Natural killer cell treated with Interleukin-12 subunit alpha and Interleukin-12 subunit beta and Interleukin-15 and Interleukin-18, amount 100 ng/mL, for 72 hours (primary cell): ENCODE measurements around the gene UNC79. TPM values are rescaled to one million over a fixed set of nuclear protein-coding genes. Genes with fewer than 3 reads are reported as not detected.

Source experiments
- ATAC-seq, 2 donors: fragments of 150-1000 bp; cut with Tn5 transposase in 1 of 2; sonication (Bioruptor Pico), chemical (Tn5 transposase) in 1 of 2; 2 replicates each; pipeline ENCODE4 v1.10.0; 2021
- DNase-seq: peaks from one replicate; pipeline ENCODE4 v3.0.0; 2022; ENCODE audit warnings: low spot score
- H3K27ac Mint-ChIP-seq, 2 donors: 1 replicate in 1 of 2; 2 replicates in 1 of 2; pipeline ENCODE4 v1.8.0; 2022; ENCODE audit warnings: mixed read lengths in 2 of 2, mild to moderate bottlenecking in 1 of 2, moderate library complexity in 1 of 2
- H3K27me3 Mint-ChIP-seq, 2 donors: 1 replicate in 1 of 2; 2 replicates in 1 of 2; pipeline ENCODE4 v1.8.0; 2022; ENCODE audit warnings: mixed read lengths in 2 of 2
- H3K36me3 Mint-ChIP-seq: one replicate; pipeline ENCODE4 v1.8.0; 2022; ENCODE audit warnings: mixed read lengths
- H3K4me1 Mint-ChIP-seq, 2 donors: 1 replicate in 1 of 2; 2 replicates in 1 of 2; pipeline ENCODE4 v1.8.0; 2022; ENCODE audit warnings: low read depth in 2 of 2, mixed read lengths in 2 of 2, mild to moderate bottlenecking in 1 of 2
- H3K4me3 Mint-ChIP-seq: one replicate; pipeline ENCODE4 v1.8.0; 2022; ENCODE audit warnings: mixed read lengths
- H3K9me3 Mint-ChIP-seq: 2 replicates; pipeline ENCODE4 v1.8.0; 2022; ENCODE audit warnings: mixed read lengths
- total RNA-seq, 2 donors: library from RNA; stranded (reverse); gene quantifications; one replicate each; pipeline ENCODE4 v1.2.3, GENCODE V29; 2022

The UNC79 gene
- total RNA-seq, 2 donors from 2014 or later, result 0.02 to 0.06 TPM

- H3K9me3 Mint-ChIP-seq, result no peaks in the 10 kb centered on the region
- H3K36me3 Mint-ChIP-seq, result peaks cover 4% of the 10 kb centered on the region
- no peak for ATAC-seq
- H3K27ac Mint-ChIP-seq, result no peak overlapping the region
- H3K4me3 Mint-ChIP-seq, result no peak overlapping the region
- DNase-seq, result no peak
- no peaks in the 10 kb centered on the region for H3K4me1 Mint-ChIP-seq
- H3K27me3 Mint-ChIP-seq, result peaks cover 24 to 48% of the 10 kb centered on the region in 2 donors
Measured at GRCh38 chr14:93606091-93606490, 175.4 kb downstream of the UNC79 start.

DNA sequence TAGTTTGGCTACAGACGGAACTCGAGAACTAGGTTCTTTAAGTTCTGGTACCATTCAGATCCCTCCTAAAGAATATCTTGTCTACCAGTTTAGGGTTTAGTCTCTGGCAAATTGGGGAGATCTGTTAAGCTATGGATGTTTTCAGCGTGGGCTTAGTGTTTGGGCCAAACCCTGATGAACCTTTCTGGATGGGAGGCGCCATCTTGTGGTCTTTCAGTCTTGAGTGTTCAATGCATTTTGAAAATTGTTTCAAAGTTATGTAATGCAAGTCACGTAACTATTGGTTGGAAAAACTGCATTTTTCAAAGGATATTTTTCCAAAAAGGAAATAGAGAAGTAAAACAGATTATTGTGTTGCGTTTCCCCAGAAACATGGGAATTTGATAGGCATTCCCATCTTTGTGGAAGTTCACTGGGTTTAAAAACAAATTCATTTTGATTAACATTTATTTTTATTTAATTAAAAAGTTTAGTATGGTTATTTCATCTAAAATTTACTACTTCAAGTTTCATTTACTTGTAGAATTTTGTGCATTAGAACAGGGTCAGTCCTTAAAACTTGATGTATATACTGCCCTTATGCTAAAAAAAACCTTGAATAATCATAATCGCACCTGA lies 188.5 kb downstream of the UNC79 start:
- Mint-ChIP-seq H3K4me3 (no peak overlapping the region), H3K27ac (no peak overlapping the region), H3K27me3 (peaks cover 7 to 12% of the 10 kb centered on the region in 2 donors), H3K9me3 (no peaks in the 10 kb centered on the region), H3K4me1 (no peaks in the 10 kb centered on the region), H3K36me3 (no peaks in the 10 kb centered on the region)
- no peak for ATAC-seq
- DNase-seq, result no peak

DNA sequence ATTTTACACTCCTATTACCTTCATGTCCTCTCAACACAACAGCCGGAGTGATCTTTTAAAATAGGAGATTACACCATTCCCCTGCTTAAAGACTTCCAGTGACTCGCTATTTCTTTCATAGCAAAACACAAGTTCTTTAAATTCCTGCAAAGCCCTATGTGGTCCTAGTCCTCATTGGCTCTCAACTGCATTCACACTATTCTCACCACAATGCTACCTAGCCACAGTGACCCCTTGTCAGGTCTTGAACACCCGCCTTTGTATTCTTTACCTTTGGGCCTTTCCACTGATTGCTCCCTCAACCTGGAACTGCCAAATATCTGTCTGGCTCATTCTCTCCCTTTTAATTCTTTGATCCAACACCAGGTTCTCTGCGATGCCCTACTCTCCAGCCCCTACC lies 197.3 kb downstream of the UNC79 start:
- H3K9me3 Mint-ChIP-seq, result no peaks in the 10 kb centered on the region
- no peaks in the 10 kb centered on the region for H3K36me3 Mint-ChIP-seq
- H3K27me3 Mint-ChIP-seq, result peaks cover 15 to 53% of the 10 kb centered on the region in 2 donors
- H3K27ac Mint-ChIP-seq, result no peak overlapping the region
- ATAC-seq (no peak), DNase-seq (no peak)
- no peak overlapping the region for H3K4me3 Mint-ChIP-seq
- H3K4me1 Mint-ChIP-seq, result no peaks in the 10 kb centered on the region

GRCh38 chr14:93629643-93630042 lies 198.9 kb downstream of the UNC79 start:
- Mint-ChIP-seq H3K36me3 (no peaks in the 10 kb centered on the region), H3K27ac (no peak overlapping the region), H3K4me3 (no peak overlapping the region), H3K27me3 (peaks cover 16 to 54% of the 10 kb centered on the region in 2 donors), H3K9me3 (no peaks in the 10 kb centered on the region), H3K4me1 (no peaks in the 10 kb centered on the region)
- no peak for ATAC-seq
- no peak for DNase-seq

GRCh38 chr14:93638790-93639189 lies 208.1 kb downstream of the UNC79 start:
- no peaks in the 10 kb centered on the region for H3K9me3 Mint-ChIP-seq
- DNase-seq, result no peak
- H3K4me1 Mint-ChIP-seq, result no peaks in the 10 kb centered on the region
- no peak overlapping the region for H3K27ac Mint-ChIP-seq
- H3K4me3 Mint-ChIP-seq, result no peak overlapping the region
- peaks cover 21 to 48% of the 10 kb centered on the region in 2 donors for H3K27me3 Mint-ChIP-seq
- no peak for ATAC-seq
- no peaks in the 10 kb centered on the region for H3K36me3 Mint-ChIP-seq

DNA sequence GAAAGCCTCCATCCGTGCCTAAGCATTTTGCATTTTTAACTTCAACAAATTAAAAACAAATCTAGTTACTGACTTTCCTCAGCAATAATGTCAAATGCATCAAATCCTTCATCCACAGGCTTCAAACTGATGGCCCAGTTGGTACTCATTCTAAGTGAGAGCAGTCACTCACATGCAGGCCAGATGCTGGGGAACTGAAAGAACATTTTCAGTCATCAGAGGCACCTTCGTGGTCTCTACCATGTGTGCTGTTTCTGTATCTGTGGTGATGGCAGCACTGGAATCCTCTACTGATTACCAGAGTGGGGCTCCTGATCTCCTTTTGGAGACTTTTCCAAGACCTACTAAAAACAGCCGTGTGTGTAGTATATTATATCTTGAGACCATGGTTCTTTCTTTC lies 212.4 kb downstream of the UNC79 start:
- H3K4me3 Mint-ChIP-seq, result no peak overlapping the region

DNA sequence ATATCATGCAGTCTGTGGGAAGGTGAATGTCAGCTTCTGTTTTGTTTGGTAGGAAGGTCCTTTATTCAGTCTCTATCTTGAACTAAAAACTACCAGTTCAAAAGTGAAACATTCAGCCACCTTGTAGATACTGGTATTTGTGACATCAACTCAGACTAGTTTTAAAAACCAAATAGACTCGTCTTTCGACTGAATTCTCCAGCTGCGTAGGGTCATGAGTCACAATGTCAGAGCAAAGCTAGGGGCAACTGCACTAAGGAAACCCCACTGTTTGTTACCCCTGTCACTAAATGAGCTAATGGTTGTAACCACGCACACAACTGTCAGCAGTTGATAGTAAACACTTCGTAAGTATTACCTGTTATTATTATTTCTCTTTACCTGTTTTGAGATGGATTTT lies 212.9 kb downstream of the UNC79 start:
- ATAC-seq, result no peak
- H3K27ac Mint-ChIP-seq, result no peak overlapping the region

More for the DNA sequence above, 212.4 kb downstream of the UNC79 start:
- ATAC-seq, result no peak
- Mint-ChIP-seq H3K4me1 (no peaks in the 10 kb centered on the region), H3K27me3 (peaks cover 21 to 48% of the 10 kb centered on the region in 2 donors), H3K9me3 (no peaks in the 10 kb centered on the region), H3K27ac (no peak overlapping the region), H3K36me3 (no peaks in the 10 kb centered on the region)
- no peak for DNase-seq

GRCh38 chr14:93645200-93645599 lies 214.5 kb downstream of the UNC79 start:
- Mint-ChIP-seq H3K27me3 (peaks cover 27 to 42% of the 10 kb centered on the region in 2 donors), H3K4me3 (no peak overlapping the region), H3K27ac (no peak overlapping the region), H3K9me3 (no peaks in the 10 kb centered on the region), H3K4me1 (no peaks in the 10 kb centered on the region), H3K36me3 (no peaks in the 10 kb centered on the region)
- ATAC-seq (no peak), DNase-seq (no peak)

More for the DNA sequence above, 212.9 kb downstream of the UNC79 start:
- Mint-ChIP-seq H3K36me3 (no peaks in the 10 kb centered on the region), H3K27me3 (peaks cover 27 to 51% of the 10 kb centered on the region in 2 donors), H3K9me3 (no peaks in the 10 kb centered on the region), H3K4me1 (no peaks in the 10 kb centered on the region), H3K4me3 (no peak overlapping the region)
- no peak for DNase-seq

DNA sequence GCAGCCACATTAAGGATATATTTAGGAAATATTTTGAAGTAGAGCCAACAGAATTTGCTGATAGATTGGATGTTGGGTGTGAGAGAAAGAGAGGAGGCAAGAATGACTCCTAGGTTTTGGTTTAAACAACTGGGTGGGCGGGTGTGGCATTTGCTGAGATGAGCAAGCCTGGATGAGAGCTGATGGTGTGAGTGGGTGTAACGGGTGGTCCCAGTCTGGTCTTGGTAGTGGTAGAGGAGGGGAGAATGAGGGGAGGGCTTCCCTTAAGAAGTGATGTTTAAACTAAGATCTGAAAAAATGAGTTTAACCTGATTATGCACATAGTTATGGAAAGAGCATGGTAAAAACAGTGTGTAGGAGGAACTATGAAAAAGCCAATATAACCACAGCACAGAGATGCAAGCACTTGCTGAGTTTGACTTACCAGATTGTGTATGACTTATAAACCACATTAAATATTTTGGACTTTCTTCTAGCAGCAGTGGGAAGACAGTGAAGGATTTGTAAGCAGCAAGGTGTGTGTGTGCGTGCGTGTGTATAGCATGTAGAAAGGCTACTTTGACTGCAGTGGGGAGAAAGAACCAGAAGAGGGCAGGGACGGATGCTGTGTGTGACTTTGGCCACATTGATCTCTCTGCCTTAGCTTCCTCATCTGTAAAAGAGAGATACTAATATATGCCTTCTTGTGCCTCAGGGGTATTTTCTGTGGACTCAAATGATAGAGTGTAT lies 217.9 kb downstream of the UNC79 start:
- H3K27ac Mint-ChIP-seq, result no peak overlapping the region

GRCh38 chr14:93654599-93654998 lies 223.9 kb downstream of the UNC79 start:
- peaks cover 16 to 27% of the 10 kb centered on the region in 2 donors for H3K27me3 Mint-ChIP-seq
- H3K9me3 Mint-ChIP-seq, result no peaks in the 10 kb centered on the region
- ATAC-seq (no peak), DNase-seq (no peak)
- no peak overlapping the region for H3K27ac Mint-ChIP-seq
- no peaks in the 10 kb centered on the region for H3K36me3 Mint-ChIP-seq
- H3K4me3 Mint-ChIP-seq, result no peak overlapping the region
- H3K4me1 Mint-ChIP-seq, result no peaks in the 10 kb centered on the region

More for the DNA sequence above, 217.9 kb downstream of the UNC79 start:
- Mint-ChIP-seq H3K9me3 (no peaks in the 10 kb centered on the region), H3K4me3 (no peak overlapping the region), H3K36me3 (no peaks in the 10 kb centered on the region), H3K27me3 (peaks cover 22 to 43% of the 10 kb centered on the region in 2 donors), H3K4me1 (no peaks in the 10 kb centered on the region)
- ATAC-seq (no peak), DNase-seq (no peak)

GRCh38 chr14:93655078-93655750 lies 224.5 kb downstream of the UNC79 start:
- ATAC-seq, result no peak
- Mint-ChIP-seq H3K4me3 (no peak overlapping the region), H3K27me3 (peaks cover 14 to 32% of the 10 kb centered on the region in 2 donors), H3K4me1 (no peaks in the 10 kb centered on the region), H3K27ac (no peak overlapping the region), H3K36me3 (no peaks in the 10 kb centered on the region), H3K9me3 (no peaks in the 10 kb centered on the region)
- no peak for DNase-seq

GRCh38 chr14:93657875-93658274 lies 227.1 kb downstream of the UNC79 start:
- Mint-ChIP-seq H3K9me3 (no peaks in the 10 kb centered on the region), H3K36me3 (no peaks in the 10 kb centered on the region), H3K4me1 (no peaks in the 10 kb centered on the region)

DNA sequence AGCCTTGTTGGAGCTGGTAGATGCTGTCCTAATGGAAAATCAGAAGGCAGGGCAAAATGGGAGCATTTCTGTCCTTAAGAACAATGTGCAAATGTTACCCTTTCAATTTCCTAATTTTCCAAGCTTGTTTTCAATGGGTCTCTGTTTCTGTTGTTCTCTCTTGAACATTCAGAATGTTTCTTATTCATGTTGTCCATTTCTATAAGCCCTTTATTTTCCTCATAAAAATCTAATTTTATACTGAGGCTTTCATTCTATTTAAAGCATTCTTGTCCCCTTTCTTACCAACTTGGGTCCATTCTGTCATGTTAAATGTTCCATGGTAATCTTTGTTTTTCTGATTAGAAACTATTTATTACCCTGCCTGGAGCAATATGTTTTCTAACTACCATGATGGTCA lies 232.6 kb downstream of the UNC79 start:
- no peak overlapping the region for H3K27ac Mint-ChIP-seq
- H3K9me3 Mint-ChIP-seq, result peaks cover 7% of the 10 kb centered on the region
- H3K4me3 Mint-ChIP-seq, result no peak overlapping the region
- peaks cover 8 to 32% of the 10 kb centered on the region in 2 donors for H3K27me3 Mint-ChIP-seq
- no peak for ATAC-seq
- no peak for DNase-seq
- no peaks in the 10 kb centered on the region for H3K4me1 Mint-ChIP-seq
- H3K36me3 Mint-ChIP-seq, result peaks cover 28% of the 10 kb centered on the region

More at GRCh38 chr14:93657875-93658274, 227.1 kb downstream of the UNC79 start:
- no peak overlapping the region for H3K4me3 Mint-ChIP-seq
- ATAC-seq, result no peak
- no peak overlapping the region for H3K27ac Mint-ChIP-seq
- peaks cover 13 to 29% of the 10 kb centered on the region in 2 donors for H3K27me3 Mint-ChIP-seq
- no peak for DNase-seq

- peaks cover 7% of the 10 kb centered on the region for H3K9me3 Mint-ChIP-seq
- ATAC-seq (no peak), DNase-seq (no peak)
- peaks cover 28% of the 10 kb centered on the region for H3K36me3 Mint-ChIP-seq
- peaks cover 11 to 23% of the 10 kb centered on the region in 2 donors for H3K27me3 Mint-ChIP-seq
- no peak overlapping the region for H3K27ac Mint-ChIP-seq
- H3K4me3 Mint-ChIP-seq, result no peak overlapping the region
- H3K4me1 Mint-ChIP-seq, result no peaks in the 10 kb centered on the region
Measured at GRCh38 chr14:93665169-93665568, 234.4 kb downstream of the UNC79 start.
